ENCODE results near the gene AADACL4.
A peak's percentile ranks its signal among the peaks of the same experiment; 100 is the strongest.
"Not testable (repeated sequence)": the region's sequence is repeated elsewhere in the genome, so short reads cannot be mapped to it uniquely, and the experiment has no call there.

AADACL4 gene

GRCh38 chr1:12658531-12659453 lies 14.9 kb downstream of the AADACL4 start:
- DNase-seq (ENCODE audit: low spot score) = peak; percentile 87

GRCh38 chr1:12661606-12662219 lies 17.8 kb downstream of the AADACL4 start:
- DNase-seq (ENCODE audit: low spot score) = no peak

- no peak for DNase-seq (ENCODE audit: low spot score)
Measured at GRCh38 chr1:12662556-12662955, 18.7 kb downstream of the AADACL4 start.

- DNase-seq (ENCODE audit: low spot score) = no peak
Measured at GRCh38 chr1:12665511-12665910, 21.6 kb downstream of the AADACL4 start.

- DNase-seq (ENCODE audit: low spot score) = no peak
Measured at GRCh38 chr1:12666141-12666735, 22.4 kb downstream of the AADACL4 start.

GRCh38 chr1:12669529-12670068 lies 25.7 kb downstream of the AADACL4 start:
- DNase-seq (ENCODE audit: low spot score) = no peak

GRCh38 chr1:12674358-12674757 lies 30.5 kb downstream of the AADACL4 start:
- no peak for DNase-seq (ENCODE audit: low spot score)

- DNase-seq (ENCODE audit: low spot score) = not testable (repeated sequence)
Measured at GRCh38 chr1:12676122-12676521, 32.2 kb downstream of the AADACL4 start.

- DNase-seq (ENCODE audit: low spot score) = no peak
Measured at GRCh38 chr1:12677565-12677964, 33.7 kb downstream of the AADACL4 start.

- no peak for DNase-seq (ENCODE audit: low spot score)
Measured at GRCh38 chr1:12678350-12678749, 34.5 kb downstream of the AADACL4 start.

GRCh38 chr1:12678820-12679219 lies 34.9 kb downstream of the AADACL4 start:
- no peak for DNase-seq (ENCODE audit: low spot score)

- DNase-seq (ENCODE audit: low spot score) = no peak
Measured at GRCh38 chr1:12690156-12690555, 46.3 kb downstream of the AADACL4 start.

GRCh38 chr1:12692967-12693782 lies 49.3 kb downstream of the AADACL4 start:
- no peak for DNase-seq (ENCODE audit: low spot score)

- no peak for DNase-seq (ENCODE audit: low spot score)
Measured at GRCh38 chr1:12696658-12697057, 52.8 kb downstream of the AADACL4 start.

- no peak for DNase-seq (ENCODE audit: low spot score)
Measured at GRCh38 chr1:12697397-12697796, 53.5 kb downstream of the AADACL4 start.

GRCh38 chr1:12703821-12704451 lies 60.1 kb downstream of the AADACL4 start:
- no peak for DNase-seq (ENCODE audit: low spot score)

- DNase-seq (ENCODE audit: low spot score) = no peak
Measured at GRCh38 chr1:12706061-12706460, 62.2 kb downstream of the AADACL4 start.

- no peak for DNase-seq (ENCODE audit: low spot score)
Measured at GRCh38 chr1:12708396-12709090, 64.7 kb downstream of the AADACL4 start.

- no peak for DNase-seq (ENCODE audit: low spot score)
Measured at GRCh38 chr1:12709091-12709491, 65.2 kb downstream of the AADACL4 start.

- no peak for DNase-seq (ENCODE audit: low spot score)
Measured at GRCh38 chr1:12709696-12710095, 65.8 kb downstream of the AADACL4 start.

- no peak for DNase-seq (ENCODE audit: low spot score)
Measured at GRCh38 chr1:12711536-12711935, 67.7 kb downstream of the AADACL4 start.

Measured in HuH-7.5 (cell line).